ENCODE data around the gene TEAD4.

Gene TEAD4

GRCh38 chr12:3034067-3034750 lies 75.0 kb downstream of the TEAD4 start:
- no peak for DNase-seq

GRCh38 chr12:3035171-3035570 lies 76.0 kb downstream of the TEAD4 start:
- no peak for DNase-seq

GRCh38 chr12:3035815-3036702 lies 76.9 kb downstream of the TEAD4 start:
- no peak for DNase-seq

- no peak for DNase-seq
These were observed 77.9 kb downstream of the TEAD4 start for GRCh38 chr12:3036901-3037600.

- DNase-seq = no peak
These were observed 79.0 kb downstream of the TEAD4 start for GRCh38 chr12:3038166-3038565.

- DNase-seq = no peak
These were observed 79.8 kb downstream of the TEAD4 start for GRCh38 chr12:3038926-3039510.

GRCh38 chr12:3040026-3040656 lies 80.9 kb downstream of the TEAD4 start:
- no peak for DNase-seq

GRCh38 chr12:3040663-3041544 lies 81.7 kb downstream of the TEAD4 start:
- no peak for DNase-seq

- DNase-seq = peak; percentile 55
These were observed 82.5 kb downstream of the TEAD4 start for GRCh38 chr12:3041558-3042164.

- no peak for DNase-seq
These were observed 83.2 kb downstream of the TEAD4 start for GRCh38 chr12:3042394-3042793.

GRCh38 chr12:3042826-3043225 lies 83.6 kb downstream of the TEAD4 start:
- DNase-seq = no peak

- DNase-seq = no peak
These were observed 84.2 kb downstream of the TEAD4 start for GRCh38 chr12:3043406-3043805.

GRCh38 chr12:3044141-3044630 lies 85.0 kb downstream of the TEAD4 start:
- DNase-seq = no peak

GRCh38 chr12:3045494-3045893 lies 86.3 kb downstream of the TEAD4 start:
- no peak for DNase-seq

GRCh38 chr12:3045989-3046388 lies 86.8 kb downstream of the TEAD4 start:
- no peak for DNase-seq

GRCh38 chr12:3046441-3047200 lies 87.4 kb downstream of the TEAD4 start:
- no peak for DNase-seq

GRCh38 chr12:3047961-3048360 lies 88.8 kb downstream of the TEAD4 start:
- no peak for DNase-seq

GRCh38 chr12:3048540-3048939 lies 89.3 kb downstream of the TEAD4 start:
- DNase-seq = no peak

GRCh38 chr12:3049176-3049575 lies 90.0 kb downstream of the TEAD4 start:
- no peak for DNase-seq

GRCh38 chr12:3049611-3050249 lies 90.5 kb downstream of the TEAD4 start:
- DNase-seq = no peak
